K562 (cell line): ENCODE data around the gene PRKAR2B. TPM values are rescaled to one million over a fixed set of nuclear protein-coding genes. Genes with fewer than 3 reads are reported as not detected.
A peak's percentile ranks its signal among the peaks of the same experiment; 100 is the strongest.

Experiments
- ARHGAP35 ChIP-seq: fragments of 450-650 bp; IDR thresholded peaks from 2 replicates; pipeline ENCODE4 v1.6.1; 2018; ENCODE audit not compliant: partially characterized antibody
- ARNT ChIP-seq, 2 experiments: fragments of 450-650 bp; IDR thresholded peaks; 2 replicates each; pipeline ENCODE4 v1.6.1; 2016; ENCODE audit warnings: mild to moderate bottlenecking in 1 of 2
- BRF1 ChIP-seq: IDR thresholded peaks from 3 replicates; pipeline ENCODE4 v1.6.1; 2011; ENCODE audit warnings: borderline replicate concordance, mild to moderate bottlenecking; ENCODE audit not compliant: insufficient read length; ENCODE audit errors: extremely low read depth
- CBX3 ChIP-seq, 2 experiments: IDR thresholded peaks; 1 replicate in 1 of 2; 2 replicates in 1 of 2; pipeline ENCODE4 v1.6.1; 2012; ENCODE audit warnings: inconsistent platforms in 2 of 2, low read length in 2 of 2, borderline replicate concordance in 1 of 2, control low read depth in 1 of 2
- CLOCK ChIP-seq: fragments of 250-450 bp; sonication (Bioruptor Pico); IDR thresholded peaks from 2 replicates; pipeline ENCODE4 v1.4.0; 2020; ENCODE audit warnings: mild to moderate bottlenecking, moderate library complexity, borderline replicate concordance
- NFRKB ChIP-seq: fragments of 450-650 bp; IDR thresholded peaks from 2 replicates; pipeline ENCODE4 v1.6.1; 2016; ENCODE audit warnings: low read depth
- NR1H2 ChIP-seq: sonication (generic); formaldehyde crosslinking; IDR thresholded peaks from 2 replicates; pipeline ENCODE4 v1.4.0; 2020; ENCODE audit warnings: mild to moderate bottlenecking, missing genetic modification reagents
- XRCC3 ChIP-seq: fragments of 450-650 bp; IDR thresholded peaks from 2 replicates; pipeline ENCODE4 v1.6.1; 2017; ENCODE audit warnings: mild to moderate bottlenecking, moderate library complexity
- polyA plus RNA-seq, 8 experiments: library from polyadenylated mRNA; depleted of rRNA in 4 of 8; stranded (reverse) in 5 of 8; unstranded in 3 of 8; fragments of >200 nt; fragmentation: Nextera tagmentation in 2 of 8; fragmentation: Illumina TruSeq in 1 of 8; extraction: Ambion mirVana in 2 of 8; extraction: Trizol in 1 of 8; gene quantifications; 2 replicates each; pipeline versions ENCODE4 v1.2.1 to v1.2.3, GENCODE V29; 2011 to 2014; ENCODE audit warnings: inconsistent platforms in 1 of 8, missing spikeins in 1 of 8
- total RNA-seq, 7 experiments: library from RNA; depleted of rRNA in 6 of 7; stranded (reverse); fragments of >200 nt in 6 of 7; fragmentation: Illumina TruSeq in 2 of 7; extraction: Trizol in 2 of 7; gene quantifications; 2 replicates each; pipeline versions ENCODE4 v1.2.1 to v1.2.3, GENCODE V29; 2011 to 2021; ENCODE audit warnings: low replicate concordance in 1 of 7
- TF ChIP-seq, protein P1 (sequence below): sonication (generic); IDR thresholded peaks from 2 replicates; pipeline ENCODE4 v1.6.1; 2016
- TF ChIP-seq, protein P2 (sequence below), 2 experiments: fragments of 450-650 bp in 1 of 2; IDR thresholded peaks; 2 replicates each; pipeline ENCODE4 v1.6.1; 2011 to 2017; ENCODE audit warnings: low read depth in 2 of 2, antibody characterized with exemption in 1 of 2, borderline replicate concordance in 1 of 2, low read length in 1 of 2, mild to moderate bottlenecking in 1 of 2, mixed read lengths in 1 of 2; ENCODE audit not compliant: control insufficient read depth in 1 of 2

Gene PRKAR2B
- total and polyA plus RNA-seq, 9 of the 15 experiments (the other 6 are each of a cell fraction or from before 2014, with no cell fraction given) = 59.0 to 173 (median 129) TPM

DNA sequence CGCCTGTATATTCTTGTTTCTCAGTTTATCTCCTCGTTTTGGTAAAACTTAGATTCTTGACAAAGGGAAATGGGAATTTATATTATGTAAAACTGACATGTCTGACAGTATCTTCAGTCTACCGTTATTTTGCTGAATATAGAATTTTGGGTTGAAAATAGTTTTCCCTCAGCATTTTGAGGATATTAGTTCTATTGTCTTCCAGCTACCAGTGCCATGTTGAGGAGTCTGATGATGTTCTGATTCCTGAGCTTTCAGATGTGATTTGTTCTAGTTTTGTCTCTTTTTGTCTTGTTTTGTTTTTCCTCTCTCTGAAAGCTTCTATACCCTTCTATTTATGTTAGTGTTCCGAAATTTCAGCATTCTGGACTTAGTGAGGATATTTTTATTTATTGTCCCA is 8.0 kb upstream of the PRKAR2B start (continued):
- TF ChIP-seq, protein P1, sequence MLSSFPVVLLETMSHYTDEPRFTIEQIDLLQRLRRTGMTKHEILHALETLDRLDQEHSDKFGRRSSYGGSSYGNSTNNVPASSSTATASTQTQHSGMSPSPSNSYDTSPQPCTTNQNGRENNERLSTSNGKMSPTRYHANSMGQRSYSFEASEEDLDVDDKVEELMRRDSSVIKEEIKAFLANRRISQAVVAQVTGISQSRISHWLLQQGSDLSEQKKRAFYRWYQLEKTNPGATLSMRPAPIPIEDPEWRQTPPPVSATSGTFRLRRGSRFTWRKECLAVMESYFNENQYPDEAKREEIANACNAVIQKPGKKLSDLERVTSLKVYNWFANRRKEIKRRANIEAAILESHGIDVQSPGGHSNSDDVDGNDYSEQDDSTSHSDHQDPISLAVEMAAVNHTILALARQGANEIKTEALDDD = no peak
- TF ChIP-seq BRF1 = no peak
- 0 out of 4 replicates have a peak, but pooled peaks of 1 of the 2 experiments have one; percentile 55 for TF ChIP-seq ARNT (IDR thresholded peaks at IDR 0.05)
- no peak for TF ChIP-seq NR1H2 (CRISPR knock-in tag)
- TF ChIP-seq ARHGAP35 = peak; percentile 4
- TF ChIP-seq XRCC3 = peak; percentile 93
- TF ChIP-seq, protein P2, sequence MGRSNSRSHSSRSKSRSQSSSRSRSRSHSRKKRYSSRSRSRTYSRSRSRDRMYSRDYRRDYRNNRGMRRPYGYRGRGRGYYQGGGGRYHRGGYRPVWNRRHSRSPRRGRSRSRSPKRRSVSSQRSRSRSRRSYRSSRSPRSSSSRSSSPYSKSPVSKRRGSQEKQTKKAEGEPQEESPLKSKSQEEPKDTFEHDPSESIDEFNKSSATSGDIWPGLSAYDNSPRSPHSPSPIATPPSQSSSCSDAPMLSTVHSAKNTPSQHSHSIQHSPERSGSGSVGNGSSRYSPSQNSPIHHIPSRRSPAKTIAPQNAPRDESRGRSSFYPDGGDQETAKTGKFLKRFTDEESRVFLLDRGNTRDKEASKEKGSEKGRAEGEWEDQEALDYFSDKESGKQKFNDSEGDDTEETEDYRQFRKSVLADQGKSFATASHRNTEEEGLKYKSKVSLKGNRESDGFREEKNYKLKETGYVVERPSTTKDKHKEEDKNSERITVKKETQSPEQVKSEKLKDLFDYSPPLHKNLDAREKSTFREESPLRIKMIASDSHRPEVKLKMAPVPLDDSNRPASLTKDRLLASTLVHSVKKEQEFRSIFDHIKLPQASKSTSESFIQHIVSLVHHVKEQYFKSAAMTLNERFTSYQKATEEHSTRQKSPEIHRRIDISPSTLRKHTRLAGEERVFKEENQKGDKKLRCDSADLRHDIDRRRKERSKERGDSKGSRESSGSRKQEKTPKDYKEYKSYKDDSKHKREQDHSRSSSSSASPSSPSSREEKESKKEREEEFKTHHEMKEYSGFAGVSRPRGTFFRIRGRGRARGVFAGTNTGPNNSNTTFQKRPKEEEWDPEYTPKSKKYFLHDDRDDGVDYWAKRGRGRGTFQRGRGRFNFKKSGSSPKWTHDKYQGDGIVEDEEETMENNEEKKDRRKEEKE (IDR thresholded peaks at IDR 0.05; ENCODE audit: borderline replicate concordance in 1 of 2, control insufficient read depth in 1 of 2, low read depth in 2 of 2, low read length in 1 of 2) = 0 out of 4 replicates have a peak, but pooled peaks of 1 of the 2 experiments have one; percentile 68
- TF ChIP-seq NFRKB = no peak
- TF ChIP-seq CBX3 (IDR thresholded peaks at IDR 0.05; ENCODE audit: borderline replicate concordance in 1 of 2, low read length in 2 of 2) = peak in 1 of 2 experiments; percentile 100; a peak in 2 of 3 replicates
- TF ChIP-seq CLOCK (CRISPR knock-in tag) = no peak
